GM18861 (cell line): ENCODE results near the gene CBARP.

Source experiments
- ATAC-seq: cut with Tn5 transposase; IDR thresholded peaks from one replicate; pipeline ENCODE4 v1.9.1; 2021; ENCODE audit not compliant: unreplicated experiment

The CBARP gene

GRCh38 chr19:1275260-1275975 is 37.6 kb upstream of the CBARP start, which contains the start of gene FAM174C:
Gene FAM174C (plus strand): TSS chr19:1275530. CDS start chr19:1275550, 20 bp downstream.
- ATAC-seq = peak; percentile 72

DNA sequence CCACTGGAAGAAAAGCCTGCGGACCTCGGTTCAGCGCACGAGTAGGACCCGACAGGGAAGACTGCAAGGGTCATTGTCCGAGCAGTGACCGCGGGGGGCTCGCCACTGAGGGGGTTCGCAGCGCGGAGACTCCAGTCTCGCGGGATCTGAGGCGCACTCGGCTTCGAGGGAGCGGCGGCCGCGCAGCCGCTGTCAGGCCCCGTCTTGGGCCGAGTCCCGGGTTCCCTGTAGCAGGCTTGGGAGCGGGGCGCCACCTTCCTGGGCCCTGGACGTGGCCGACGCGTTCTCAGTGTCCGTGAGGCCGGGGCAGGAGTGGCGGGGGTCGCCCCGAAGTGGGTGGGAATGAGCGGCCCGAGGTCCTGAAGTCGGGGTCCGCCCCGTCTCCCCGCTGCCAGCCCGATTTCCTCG is 37.1 kb upstream of the CBARP start:
- ATAC-seq = no peak

DNA sequence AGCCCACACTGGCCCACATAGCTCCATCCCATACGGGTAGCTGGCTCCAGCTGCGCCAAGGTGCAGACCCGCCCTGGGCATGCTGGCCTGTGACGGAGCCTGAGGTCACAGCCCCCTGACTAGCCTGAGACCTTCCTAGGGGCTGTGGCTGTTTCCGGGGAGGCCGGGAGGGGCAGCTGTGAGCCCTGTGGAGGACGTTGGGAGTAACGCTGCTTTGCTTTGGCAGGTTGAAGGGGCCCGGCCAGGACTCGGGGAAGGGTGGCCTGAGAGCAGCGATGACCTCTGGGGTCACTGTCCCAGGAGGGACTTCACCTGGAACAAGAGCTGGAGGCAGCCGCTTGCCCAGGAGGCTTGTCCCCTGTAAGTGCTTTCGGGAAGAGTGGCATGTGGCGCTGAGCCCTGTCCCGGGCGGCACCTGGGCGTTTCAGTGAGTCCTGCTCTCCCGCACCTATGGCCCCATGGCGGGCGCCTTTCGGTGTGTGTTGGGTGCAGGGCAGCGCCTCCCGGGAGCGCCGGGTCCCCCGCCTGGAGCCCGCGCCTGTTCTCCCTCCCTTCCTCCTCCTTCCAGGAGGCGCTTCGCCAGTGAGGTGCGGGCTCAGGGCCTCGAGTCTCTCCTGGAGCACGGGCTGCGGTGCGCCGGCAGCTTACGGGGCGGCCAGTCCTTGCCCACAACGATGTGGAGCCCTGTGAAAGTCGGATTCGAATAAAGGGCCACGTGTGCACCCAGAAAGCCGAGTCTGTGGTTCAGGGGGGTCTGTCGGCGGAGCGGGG is 36.5 kb upstream of the CBARP start:
- no peak for ATAC-seq

DNA sequence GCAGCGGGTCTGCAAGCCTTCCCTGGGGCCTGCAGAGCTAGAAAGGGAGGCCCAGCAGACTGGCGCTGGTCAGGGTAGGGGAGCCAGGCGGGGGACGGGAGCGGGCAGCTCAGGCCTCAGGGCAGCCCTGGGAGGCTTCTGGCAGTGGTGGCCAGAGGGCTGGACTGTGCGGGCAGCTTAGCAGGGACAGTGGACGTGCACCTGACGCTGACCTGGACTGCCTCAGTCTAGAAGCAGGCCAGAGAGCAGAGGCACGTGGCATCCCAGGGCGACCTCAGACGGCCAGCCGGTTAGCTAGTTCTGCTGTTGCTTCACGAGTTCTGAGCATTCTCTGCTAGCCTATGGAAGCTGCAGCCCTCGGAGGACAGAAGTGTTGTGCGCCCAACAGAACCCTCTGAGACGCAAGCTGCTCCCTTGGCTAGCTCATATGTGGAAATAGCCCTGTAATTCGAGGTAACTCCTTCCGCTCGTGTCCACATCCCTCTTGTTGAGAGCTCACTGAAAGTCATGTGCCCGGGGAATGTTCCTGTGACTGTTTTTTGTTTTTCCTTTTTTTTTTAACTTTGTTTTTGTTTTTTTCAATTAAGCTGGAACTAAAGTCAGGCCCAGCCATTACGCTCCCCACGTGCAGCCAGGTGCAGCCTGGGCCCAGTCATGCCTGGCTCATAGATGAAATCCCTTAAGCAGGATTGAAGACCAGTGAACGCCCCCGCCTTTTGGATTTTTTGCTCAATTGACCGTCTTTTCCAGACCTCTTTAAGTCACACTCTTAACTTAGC is 35.6 kb upstream of the CBARP start:
- no peak for ATAC-seq

GRCh38 chr19:1272423-1273262 is 34.8 kb upstream of the CBARP start:
- ATAC-seq = no peak

DNA sequence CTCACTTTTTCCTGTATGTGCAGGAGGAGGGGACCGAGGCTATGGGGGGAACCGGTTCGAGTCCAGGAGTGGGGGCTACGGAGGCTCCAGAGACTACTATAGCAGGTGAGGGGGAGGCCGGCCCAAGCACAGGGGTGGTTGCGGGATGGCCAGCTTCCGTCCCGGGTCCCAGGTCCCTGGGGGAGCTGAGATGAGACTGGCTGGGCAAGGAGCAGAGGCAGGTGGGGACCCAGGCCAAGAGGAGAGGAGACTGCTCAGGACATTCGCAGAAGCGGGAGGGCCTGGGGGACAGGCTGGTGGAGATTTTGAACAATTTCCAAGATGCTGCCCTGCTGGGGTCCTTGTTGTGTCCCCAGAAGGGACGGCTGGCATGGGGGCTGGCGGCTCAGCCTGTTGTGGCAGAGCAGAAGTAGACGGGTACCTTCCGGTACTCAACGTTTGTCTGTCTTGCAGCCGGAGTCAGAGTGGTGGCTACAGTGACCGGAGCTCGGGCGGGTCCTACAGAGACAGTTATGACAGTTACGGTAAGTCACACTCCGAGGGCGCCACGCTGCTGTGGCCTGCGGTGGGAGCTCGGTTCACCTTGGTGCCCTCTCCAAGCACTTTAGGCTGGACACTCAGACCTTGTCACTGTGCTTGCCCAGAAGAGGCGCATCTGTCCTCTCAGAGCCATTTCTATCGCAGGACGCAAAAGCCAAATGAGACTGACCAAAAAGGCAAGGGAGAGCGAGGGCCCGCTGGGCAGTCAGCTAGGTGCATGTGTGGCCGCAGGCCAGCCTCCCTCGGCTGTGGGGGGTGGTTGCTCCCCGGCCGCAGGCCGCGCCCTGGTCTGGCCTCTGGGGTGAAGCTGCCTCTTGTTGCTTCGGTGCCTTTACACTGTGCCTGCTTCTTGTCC is 34.0 kb upstream of the CBARP start:
- ATAC-seq = no peak

GRCh38 chr19:1270854-1271527 is 33.2 kb upstream of the CBARP start:
- ATAC-seq = no peak

- ATAC-seq = no peak
These were observed 32.5 kb upstream of the CBARP start for GRCh38 chr19:1270213-1270853.

DNA sequence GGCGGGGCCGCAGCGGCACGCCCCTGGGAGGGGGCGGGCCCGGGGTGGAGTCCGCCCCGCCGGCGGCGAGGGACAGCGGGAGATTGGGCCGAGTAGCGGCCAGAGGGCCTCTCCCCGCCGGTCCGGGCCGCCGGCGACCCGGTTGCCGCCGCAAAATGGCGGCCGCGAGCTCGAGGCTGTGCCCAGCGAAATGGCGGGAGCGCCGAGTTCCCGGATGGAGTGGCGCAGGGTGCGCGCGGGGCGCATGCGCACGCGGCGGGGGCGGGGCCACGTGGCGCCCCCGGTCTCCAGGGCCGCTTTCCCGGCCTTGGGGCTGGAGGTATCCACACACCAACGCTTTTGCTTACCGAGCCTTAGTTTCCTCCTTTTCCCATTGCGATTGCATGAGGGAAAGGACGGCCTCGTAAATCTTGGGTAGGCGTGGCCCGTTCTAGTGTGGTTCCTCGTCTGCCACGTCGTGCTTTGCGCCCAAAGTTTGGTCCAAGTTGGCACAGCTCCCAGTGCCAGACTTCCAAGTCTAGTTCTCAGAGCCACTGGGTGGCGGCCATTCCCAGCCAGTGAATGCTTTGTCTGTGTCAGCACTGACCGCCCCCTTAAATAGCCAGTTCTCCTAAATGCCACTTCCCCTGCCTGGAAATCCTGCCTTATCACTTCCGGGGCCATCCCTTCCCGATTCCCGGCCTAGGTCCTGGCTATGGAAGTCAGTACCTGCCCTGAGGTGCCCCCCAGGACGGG is 31.8 kb upstream of the CBARP start:
- no peak for ATAC-seq

DNA sequence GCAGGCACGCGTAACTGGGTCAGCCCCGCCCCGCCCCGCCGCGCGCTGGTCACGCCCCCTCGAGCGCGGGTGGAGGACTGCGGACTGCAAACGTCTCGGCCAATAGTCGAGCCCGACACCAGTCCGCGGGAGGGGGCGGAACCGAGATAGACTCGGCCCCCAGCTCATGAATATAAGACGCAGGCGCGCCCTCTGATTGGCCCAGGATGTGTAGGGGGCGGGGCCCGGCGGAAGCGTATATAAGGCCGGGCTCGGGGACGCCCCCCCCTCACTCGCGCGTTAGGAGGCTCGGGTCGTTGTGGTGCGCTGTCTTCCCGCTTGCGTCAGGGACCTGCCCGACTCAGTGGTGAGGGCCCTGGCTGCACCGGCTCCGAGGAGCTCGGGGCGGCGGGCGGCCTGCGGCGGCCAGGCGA is 31.3 kb upstream of the CBARP start, which contains the start of gene CIRBP:
Gene CIRBP, plus strand, starts transcription at position 268 of the 413 bp plus-strand sequence. CDS start 1,602 bp downstream, outside the sequence.
- ATAC-seq = peak; percentile 26

DNA sequence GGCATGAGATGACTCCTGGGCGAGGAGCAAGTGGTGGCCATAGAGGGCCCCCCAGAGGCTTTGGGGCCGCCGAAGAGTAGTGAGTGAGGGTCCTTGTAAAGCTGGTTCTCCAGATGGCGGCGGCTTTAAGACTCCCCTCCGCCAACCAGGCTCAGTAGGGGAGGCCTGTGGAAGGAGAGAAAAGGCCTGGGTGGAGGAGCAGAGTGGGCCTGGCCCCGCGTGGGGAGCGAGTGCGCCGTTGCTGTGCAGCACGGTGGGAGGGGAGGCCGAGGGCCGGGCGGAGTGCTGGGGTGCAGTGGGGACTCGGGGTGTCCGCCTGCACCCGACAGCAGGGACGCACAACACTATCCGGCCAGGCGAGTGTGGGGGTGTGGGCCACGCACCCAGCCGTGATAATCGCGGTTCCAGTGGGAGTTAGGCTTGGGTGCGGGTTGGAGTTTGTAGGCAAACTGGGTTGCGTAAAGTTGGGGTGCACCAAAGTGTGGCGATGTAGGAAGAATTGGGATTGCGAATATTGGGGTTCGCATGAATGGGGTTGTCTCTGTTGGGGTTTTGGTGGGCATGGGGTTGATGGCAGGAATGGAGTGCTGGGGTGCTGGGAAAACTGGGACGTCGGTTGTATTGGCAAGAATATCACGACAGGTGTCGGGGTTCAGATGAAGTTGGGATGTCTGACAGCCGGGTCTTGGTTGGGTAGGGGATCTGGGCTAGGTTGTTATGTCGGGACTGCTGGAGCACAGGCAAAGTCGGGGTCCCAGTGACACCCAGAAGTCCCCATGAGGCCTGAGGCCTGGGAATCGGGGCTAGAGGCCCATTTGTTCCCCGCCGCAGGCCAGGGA is 30.6 kb upstream of the CBARP start:
- no peak for ATAC-seq

GRCh38 chr19:1267477-1268225 is 29.8 kb upstream of the CBARP start:
- ATAC-seq = no peak

- ATAC-seq = peak; percentile 8
These were observed 29.2 kb upstream of the CBARP start for GRCh38 chr19:1266916-1267476.

DNA sequence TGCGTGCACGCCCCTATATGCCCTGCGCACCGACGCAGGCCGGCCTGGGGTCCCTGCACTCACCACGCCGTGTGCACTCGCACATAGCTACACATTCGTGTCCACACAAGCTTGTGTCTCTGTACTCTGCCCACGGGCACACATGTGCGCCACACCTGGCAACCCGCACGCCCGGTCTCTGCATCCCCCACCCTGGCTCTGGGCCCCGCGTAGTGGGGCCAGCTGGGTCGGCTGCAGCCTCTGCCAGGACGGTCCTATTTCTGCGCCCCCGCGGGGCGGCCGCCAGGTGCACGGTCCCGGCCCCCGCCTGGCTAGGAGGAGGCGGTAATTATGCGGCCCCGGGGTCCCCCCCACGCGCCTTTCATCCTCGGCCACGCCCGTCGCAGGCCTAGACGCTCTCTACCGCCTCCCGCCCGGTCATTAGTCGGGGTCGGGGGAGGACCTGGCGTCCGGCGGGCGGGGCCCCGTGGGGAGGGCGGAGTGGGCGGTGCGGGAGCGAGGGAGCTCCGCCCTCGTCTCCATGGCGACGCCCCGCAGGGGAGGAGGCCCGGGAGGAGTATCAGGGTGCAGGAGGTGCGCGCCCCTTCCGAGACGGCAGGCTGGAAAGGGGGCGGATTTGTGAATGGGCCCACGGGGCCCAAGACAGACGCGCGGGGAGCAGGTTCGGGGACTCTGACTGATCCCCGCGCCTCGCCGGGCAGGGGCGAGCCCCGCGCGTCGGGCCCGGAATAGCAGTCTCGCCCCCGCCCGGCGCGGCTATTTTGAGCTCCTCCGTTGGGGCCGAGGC is 28.5 kb upstream of the CBARP start:
- ATAC-seq = peak; percentile 25

- no peak for ATAC-seq
These were observed 27.9 kb upstream of the CBARP start for GRCh38 chr19:1265615-1266128.
